ENCODE results near the gene CREB3L2.
"Not testable (repeated sequence)": the region's sequence is repeated elsewhere in the genome, so short reads cannot be mapped to it uniquely, and the experiment has no call there.

Gene CREB3L2

DNA sequence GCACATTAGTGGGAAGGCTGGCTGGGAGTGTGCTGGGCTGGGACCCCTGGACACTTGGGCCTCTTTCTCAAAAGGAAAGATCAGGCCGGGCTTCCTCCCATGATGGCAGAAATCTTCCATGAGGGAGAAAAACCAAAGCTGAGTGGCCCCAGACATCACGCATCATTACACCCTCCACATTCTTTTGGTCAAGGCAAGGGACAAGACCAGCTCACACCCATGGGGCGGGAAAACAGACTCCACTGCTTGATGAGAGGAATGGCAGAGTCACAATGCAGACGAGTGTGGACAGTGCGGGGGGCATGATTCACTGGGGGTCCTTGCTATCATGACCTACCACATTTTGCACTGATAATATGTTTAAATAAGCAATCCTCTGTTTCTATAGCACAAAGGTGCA lies 73.3 kb downstream of the CREB3L2 start:
- no peak for DNase-seq

DNA sequence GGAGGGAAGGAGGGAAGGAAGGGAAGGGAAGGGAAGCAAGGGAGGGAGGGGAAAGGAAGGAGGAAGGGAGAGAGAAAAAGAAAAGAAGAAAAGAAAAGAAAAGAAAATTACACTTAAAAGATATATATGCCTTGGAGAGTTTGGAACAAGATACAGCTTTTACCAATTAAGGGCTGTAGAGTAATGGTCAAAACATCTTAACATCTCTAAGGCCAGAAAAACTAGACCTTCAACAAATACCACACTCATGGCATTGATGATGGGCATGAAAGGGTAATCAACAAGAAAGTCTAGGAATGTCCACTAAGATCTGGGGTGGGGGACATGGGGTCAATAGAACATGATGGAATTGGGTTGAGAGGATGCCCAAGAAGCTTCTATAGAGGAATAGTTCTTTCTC lies 74.5 kb downstream of the CREB3L2 start:
- DNase-seq, result no peak

DNA sequence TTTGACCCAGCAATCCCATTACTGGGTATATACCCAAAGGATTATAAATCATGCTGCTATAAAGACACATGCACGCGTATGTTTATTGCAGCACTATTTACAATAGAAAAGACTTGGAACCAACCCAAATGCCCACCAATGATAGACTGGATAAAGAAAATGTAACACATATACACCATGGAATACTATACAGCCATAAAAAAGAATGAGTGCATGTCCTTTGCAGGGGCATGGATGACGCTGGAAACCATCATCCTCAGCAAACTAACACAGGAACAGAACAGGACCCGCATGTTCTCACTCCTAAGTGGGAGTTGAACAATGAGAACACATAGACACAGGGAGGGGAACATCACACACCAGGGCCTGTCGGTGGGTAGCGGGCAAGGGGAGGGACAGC lies 75.7 kb downstream of the CREB3L2 start:
- DNase-seq, result not testable (repeated sequence)

- no peak for DNase-seq
Measured at GRCh38 chr7:137925754-137926153, 76.1 kb downstream of the CREB3L2 start.

GRCh38 chr7:137925091-137925490 lies 76.8 kb downstream of the CREB3L2 start:
- DNase-seq, result no peak

DNA sequence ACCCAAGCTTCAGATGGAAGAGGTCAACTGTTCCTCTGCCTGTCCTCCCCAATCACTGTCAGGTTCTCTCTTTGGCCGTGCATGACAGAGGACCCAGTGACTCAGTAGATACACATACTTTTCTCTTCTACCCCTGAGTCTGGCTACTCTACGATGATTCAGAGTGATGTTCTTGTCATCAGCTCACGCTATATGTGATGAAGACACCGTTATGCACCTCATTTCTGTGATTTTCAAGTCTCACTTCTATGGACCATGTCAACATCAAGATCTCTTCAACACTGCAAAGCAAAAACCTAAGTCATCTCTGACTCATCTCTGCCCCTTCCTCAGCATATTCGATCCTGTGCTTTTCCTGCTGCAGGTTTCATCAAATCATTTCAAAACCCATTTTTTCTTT lies 78.5 kb downstream of the CREB3L2 start:
- no peak for DNase-seq

GRCh38 chr7:137920637-137921399 lies 81.1 kb downstream of the CREB3L2 start:
- no peak for DNase-seq

GRCh38 chr7:137919987-137920386 lies 81.9 kb downstream of the CREB3L2 start:
- DNase-seq, result no peak

GRCh38 chr7:137916980-137917645 lies 84.8 kb downstream of the CREB3L2 start:
- no peak for DNase-seq

GRCh38 chr7:137916564-137916963 lies 85.3 kb downstream of the CREB3L2 start:
- no peak for DNase-seq

- DNase-seq, result no peak
Measured at GRCh38 chr7:137915266-137915665, 86.6 kb downstream of the CREB3L2 start.

GRCh38 chr7:137913985-137914384 lies 87.9 kb downstream of the CREB3L2 start:
- DNase-seq, result no peak

GRCh38 chr7:137909042-137909441 lies 92.8 kb downstream of the CREB3L2 start:
- no peak for DNase-seq

DNA sequence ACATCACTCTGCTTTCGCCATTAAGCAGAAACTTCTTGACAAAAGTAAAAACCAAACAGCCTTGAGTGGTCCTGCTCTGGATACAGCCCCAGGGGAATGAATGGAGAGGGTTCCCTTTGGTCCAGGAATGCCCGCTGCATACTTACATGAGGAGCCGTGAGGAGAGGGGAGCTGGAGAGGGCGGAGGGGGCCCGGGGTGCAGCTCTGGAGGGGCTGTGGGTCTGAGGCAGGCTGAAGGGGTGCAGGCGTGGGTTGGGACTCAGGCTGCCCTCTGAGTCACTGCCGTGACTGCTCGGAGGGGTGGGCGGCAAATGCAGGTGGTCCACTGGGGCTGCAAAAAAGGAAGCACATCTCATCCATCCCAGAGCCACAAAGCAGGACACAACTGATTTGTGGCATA lies 93.8 kb downstream of the CREB3L2 start:
- DNase-seq, result no peak

DNA sequence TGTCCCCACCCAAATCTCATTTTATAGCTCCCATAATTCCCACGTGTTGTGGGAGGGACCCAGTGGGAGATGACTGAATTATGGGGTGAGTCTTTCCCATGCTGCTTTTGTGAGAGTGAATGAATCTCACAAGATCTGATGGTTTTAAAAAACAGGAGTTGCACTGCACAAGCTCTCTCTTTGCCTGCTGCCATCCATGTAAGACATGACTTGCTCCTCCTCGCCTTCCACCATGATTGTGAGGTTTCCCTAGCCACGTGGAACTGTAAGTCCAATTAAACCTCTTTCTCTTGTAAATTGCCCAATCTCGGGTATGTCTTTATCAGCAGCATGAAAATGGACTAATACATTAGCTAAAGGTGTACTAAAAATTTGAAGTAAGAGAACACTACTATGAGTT lies 95.2 kb downstream of the CREB3L2 start:
- DNase-seq, result not testable (repeated sequence)

DNA sequence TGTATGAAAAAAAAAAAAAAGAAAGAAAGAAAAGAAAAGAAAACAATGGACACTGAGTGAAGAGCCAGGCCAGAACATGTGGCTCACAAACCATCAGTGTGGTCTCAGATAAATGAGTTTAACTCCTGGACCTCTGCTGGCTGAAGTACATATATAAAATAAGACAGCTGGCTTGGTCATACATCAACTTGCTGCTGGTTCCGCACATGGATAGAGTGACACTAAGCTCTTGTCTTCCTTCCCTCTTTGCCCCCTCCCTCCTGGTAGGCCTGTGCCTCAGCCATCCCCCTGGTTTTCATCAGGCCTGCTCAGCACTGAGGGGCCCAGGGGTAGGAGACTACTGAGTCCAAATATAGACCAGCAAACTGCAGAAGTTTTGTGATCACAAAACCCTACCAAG lies 97.1 kb downstream of the CREB3L2 start:
- no peak for DNase-seq

DNA sequence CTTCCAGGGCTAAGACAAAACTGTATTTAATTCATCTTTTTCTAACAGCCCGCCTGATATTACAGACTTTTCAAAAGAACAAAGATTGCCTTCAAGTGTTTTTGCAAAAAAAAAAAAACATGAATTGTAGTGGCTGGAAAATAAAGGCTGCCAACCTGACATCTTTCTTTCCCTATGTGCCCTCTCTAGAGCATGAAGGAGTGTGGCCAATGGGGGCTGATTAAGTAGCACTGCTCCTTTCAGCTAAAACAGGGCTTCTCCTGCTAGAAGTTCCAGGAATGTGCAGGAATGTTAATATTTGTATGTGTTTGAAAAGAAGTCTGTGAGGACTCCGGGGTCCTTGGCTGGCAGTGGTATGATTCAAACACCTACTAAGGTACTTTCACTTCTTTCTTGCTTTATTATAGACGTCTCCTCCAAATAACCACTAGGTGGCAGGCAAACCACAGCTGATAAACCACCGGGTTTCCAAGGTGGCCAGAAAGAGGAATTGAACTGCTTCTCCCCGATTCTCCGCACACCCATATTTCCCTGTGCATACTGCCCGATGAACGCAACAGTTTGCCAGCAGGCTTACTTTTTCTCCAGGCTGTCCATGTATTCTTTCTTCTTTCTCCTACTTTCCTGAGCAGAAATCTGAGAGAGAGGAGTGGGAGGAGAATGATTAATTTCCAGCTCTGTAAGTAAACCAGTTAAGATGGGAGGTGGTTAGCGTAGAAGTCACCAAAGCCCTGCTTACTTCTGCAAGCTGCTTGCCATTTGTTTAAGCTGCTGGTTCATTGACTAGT lies 98.3 kb downstream of the CREB3L2 start:
- DNase-seq, result peak; percentile 68

DNA sequence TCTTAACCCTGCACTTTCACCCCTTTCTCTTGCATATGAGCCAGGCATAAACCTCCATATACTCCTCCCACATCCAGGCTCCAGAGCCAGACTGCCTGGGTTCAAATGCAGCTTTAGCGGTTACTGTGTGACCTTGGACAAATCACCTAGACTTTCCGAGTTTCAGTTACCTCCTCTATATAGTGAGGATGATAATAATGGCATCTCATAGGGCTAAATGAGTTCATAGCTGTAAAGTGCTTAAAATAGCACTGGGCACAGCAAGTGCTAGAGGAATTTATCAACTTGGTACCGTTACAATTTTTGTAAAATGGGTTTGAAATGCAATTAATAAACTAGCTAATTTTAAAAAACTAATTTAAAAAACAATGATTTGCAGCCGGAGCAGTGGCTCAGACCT lies 101.7 kb downstream of the CREB3L2 start:
- DNase-seq, result no peak

- peak; percentile 72 for DNase-seq
Measured at GRCh38 chr7:137898839-137899721, 102.8 kb downstream of the CREB3L2 start.

DNA sequence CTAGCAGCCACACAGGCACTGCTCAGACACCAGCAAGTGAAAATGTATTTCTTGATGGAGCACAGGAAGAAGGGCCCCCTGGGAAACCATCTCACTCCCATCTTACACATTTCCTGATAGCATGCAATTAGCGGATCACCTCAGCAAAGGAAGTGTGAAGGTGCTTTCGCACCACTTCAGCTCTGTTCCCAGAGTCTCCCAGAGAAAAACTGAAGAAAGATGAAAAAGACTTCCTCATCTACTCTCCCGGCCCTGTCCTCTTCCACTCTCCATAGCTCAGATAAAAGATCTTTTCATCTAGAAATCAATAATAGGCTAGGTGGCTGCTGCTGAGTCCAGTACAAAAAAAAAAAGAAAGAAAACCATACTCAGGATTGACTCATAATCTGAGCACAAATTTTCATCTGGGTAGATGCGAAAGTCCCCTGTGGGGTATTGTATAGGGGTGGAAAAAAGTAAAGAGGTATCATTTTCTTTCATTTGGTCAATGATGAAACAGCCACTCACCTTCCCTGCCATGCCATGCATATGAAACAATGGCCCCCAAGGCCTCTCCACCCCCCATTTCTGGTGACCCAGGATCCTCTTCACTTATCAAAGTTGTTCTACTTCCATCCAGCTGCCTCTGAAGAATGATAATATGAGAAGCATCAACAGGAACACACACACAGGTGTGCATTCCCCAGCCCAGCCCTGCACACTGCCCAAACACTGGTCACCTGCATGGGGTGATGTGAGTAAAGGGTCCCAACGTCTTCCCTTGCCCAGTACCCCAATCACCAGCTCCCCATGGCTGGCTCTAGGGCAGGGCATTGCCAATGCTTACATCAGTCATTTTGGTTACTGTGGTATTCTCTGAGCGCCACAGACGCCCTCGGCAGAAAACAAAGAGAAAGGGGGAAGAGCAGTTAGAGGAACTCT lies 106.3 kb downstream of the CREB3L2 start:
- no peak for DNase-seq

GRCh38 chr7:137893143-137893742 lies 108.6 kb downstream of the CREB3L2 start:
- DNase-seq, result no peak

All from CD4-positive, alpha-beta T cell treated with Interleukin-15 for 1 hour (primary cell).